Upper lobe of left lung (tissue), 4 donors: Measurements from ENCODE around the gene PSPH.

Source experiments
- CTCF ChIP-seq, 6 experiments: fragments of 450-650 bp in 4 of 6; fragments of 200-600 bp in 2 of 6; sonication (generic) in 2 of 6; IDR thresholded peaks; one replicate each; pipeline ENCODE4 v1.5.1; 2016 to 2019; ENCODE audit warnings: antibody characterized with exemption in 6 of 6
- POLR2A ChIP-seq, 4 donors: fragments of 450-650 bp; IDR thresholded peaks; one replicate each; pipeline ENCODE4 v1.5.1; 2016 to 2017; ENCODE audit warnings: antibody characterized with exemption in 4 of 4, mild to moderate bottlenecking in 2 of 4
- POLR2AphosphoS5 ChIP-seq, 2 donors: sonication (generic); formaldehyde crosslinking; IDR thresholded peaks; one replicate each; pipeline ENCODE4 v1.5.1; 2017; ENCODE audit warnings: antibody characterized with exemption in 2 of 2

- TF ChIP-seq CTCF (IDR thresholded peaks at IDR 0.05) (no peak), POLR2AphosphoS5 (IDR thresholded peaks at IDR 0.05) (no peak), POLR2A (IDR thresholded peaks at IDR 0.05) (no peak)
These were observed 40.3 kb upstream of the PSPH start for GRCh38 chr7:56091591-56091990.
